Lung (tissue), 12 donors: Measurements from ENCODE around the gene FAM184A. TPM values are rescaled to one million over a fixed set of nuclear protein-coding genes. Genes with fewer than 3 reads are reported as not detected.

Source experiments
- ATAC-seq: fragments of 200-7000 bp; cut with Tn5 transposase; one replicate; pipeline ENCODE4 v1.9.1; 2020; ENCODE audit warnings: moderate number of reproducible peaks; ENCODE audit not compliant: insufficient read depth, low FRiP score
- DNase-seq, 3 donors: peaks; one replicate each; pipeline ENCODE4 v3.0.0-alpha.2; 2013 to 2017
- H3K27ac ChIP-seq, 2 donors: one replicate each; pipeline ENCODE4 v1.5.1; 2013; ENCODE audit warnings: mild to moderate bottlenecking in 2 of 2, moderate library complexity in 2 of 2, control low read depth in 1 of 2, inconsistent platforms in 1 of 2, low read depth in 1 of 2, low read length in 1 of 2
- H3K27me3 ChIP-seq, 3 donors: one replicate each; pipeline ENCODE4 v1.5.1; 2013; ENCODE audit warnings: low read length in 2 of 3; ENCODE audit not compliant: control insufficient read depth in 3 of 3, insufficient read depth in 3 of 3
- H3K36me3 ChIP-seq, 4 donors: one replicate each; pipeline ENCODE4 v1.5.1; 2013; ENCODE audit warnings: low read length in 4 of 4, mild to moderate bottlenecking in 1 of 4, moderate library complexity in 1 of 4; ENCODE audit not compliant: control insufficient read depth in 4 of 4, insufficient read depth in 4 of 4
- H3K4me1 ChIP-seq, 5 donors: one replicate each; pipeline ENCODE4 v1.5.1; 2013; ENCODE audit warnings: low read length in 5 of 5, mild to moderate bottlenecking in 2 of 5, moderate library complexity in 1 of 5; ENCODE audit not compliant: control insufficient read depth in 5 of 5, insufficient read depth in 5 of 5
- H3K4me3 ChIP-seq: one replicate; pipeline ENCODE4 v1.5.1; 2013; ENCODE audit warnings: mild to moderate bottlenecking, control low read depth, moderate library complexity
- H3K9ac ChIP-seq, 2 donors: one replicate each; pipeline ENCODE4 v1.5.1; 2013; ENCODE audit warnings: low read length in 2 of 2, control low read depth in 1 of 2; ENCODE audit not compliant: insufficient read depth in 1 of 2
- H3K9me3 ChIP-seq, 4 donors: one replicate each; pipeline ENCODE4 v1.5.1; 2013; ENCODE audit warnings: low read length in 3 of 4, mild to moderate bottlenecking in 1 of 4, moderate library complexity in 1 of 4; ENCODE audit not compliant: control insufficient read depth in 4 of 4, insufficient read depth in 3 of 4
- CTCF ChIP-seq: IDR thresholded peaks from 2 replicates; pipeline ENCODE4 v1.5.1; 2012; ENCODE audit warnings: mild to moderate bottlenecking; ENCODE audit errors: control extremely low read depth, extremely low read depth
- WGBS, 2 donors: extraction: QIAGEN DNeasy Blood & Tissue Kit; methylation state at CpG; one replicate each; pipeline ENCODE4 v1.1.7; 2013; 5-methylcytosine and 5-hydroxymethylcytosine counted together
- polyA plus RNA-seq, 2 donors: library from polyadenylated mRNA; stranded (reverse); fragments of 200-250 nt; gene quantifications; one replicate each; pipeline ENCODE4 v1.2.1, GENCODE V29; 2013
- total RNA-seq, 2 donors: library from RNA; depleted of rRNA in 1 of 2; stranded (reverse); fragments of >200 nt in 1 of 2; gene quantifications; one replicate each; pipeline ENCODE4 v1.2.1, GENCODE V29; 2014 to 2021
- donor health status: control.
- donor health status: control.
- donor health status: Bipolar disorder and iron deficiency.
- donor health status: healthy.
- donor health status: DM: yes; HTN: yes; CAD: no.

Gene FAM184A
- total and polyA plus RNA-seq, 4 donors, result 4.4 to 63.4 (median 22.7) TPM

- ATAC-seq, result no peak
Observed at GRCh38 chr6:119043265-119043664, 35.2 kb downstream of the FAM184A start.

GRCh38 chr6:119040636-119041035 lies 37.8 kb downstream of the FAM184A start:
- no peak overlapping the region for H3K4me3 ChIP-seq
- DNase-seq (peak; percentile 27 to 81 (median 48)), ATAC-seq (peak; percentile 74)
- no peaks in the 10 kb centered on the region for H3K36me3 ChIP-seq
- peak overlapping the region in 1 of 2 donors; percentile 79 for H3K27ac ChIP-seq
- peak overlapping the region in 1 of 2 donors; percentile 13 for H3K9ac ChIP-seq
- no peaks in the 10 kb centered on the region for H3K9me3 ChIP-seq
- no peak for TF ChIP-seq CTCF
- 59 to 76% methylated on average over 6 of the region's 6 CpGs for WGBS, 2 donors
- no peaks in the 10 kb centered on the region for H3K27me3 ChIP-seq
- peaks cover 0 to 13% (median 4%) of the 10 kb centered on the region in 5 donors for H3K4me1 ChIP-seq

More at GRCh38 chr6:119043265-119043664, 35.2 kb downstream of the FAM184A start:
- Histone ChIP-seq H3K27ac (no peak overlapping the region), H3K9me3 (no peaks in the 10 kb centered on the region), H3K4me3 (no peak overlapping the region), H3K27me3 (no peaks in the 10 kb centered on the region), H3K9ac (no peak overlapping the region), H3K36me3 (no peaks in the 10 kb centered on the region), H3K4me1 (peaks cover 0 to 3% (median 0%) of the 10 kb centered on the region in 5 donors)
- TF ChIP-seq CTCF, result no peak
- no peak for DNase-seq
- 80 to 92% methylated on average over 1 of the region's 1 CpG for WGBS, 2 donors

- Histone ChIP-seq H3K4me3 (no peak overlapping the region), H3K27ac (peak overlapping the region in 1 of 2 donors; percentile 79), H3K9ac (peak overlapping the region in 1 of 2 donors; percentile 13), H3K36me3 (no peaks in the 10 kb centered on the region), H3K4me1 (peaks cover 0 to 17% (median 8%) of the 10 kb centered on the region in 5 donors), H3K9me3 (no peaks in the 10 kb centered on the region), H3K27me3 (no peaks in the 10 kb centered on the region)
- no peak for TF ChIP-seq CTCF
- WGBS, 2 donors, result 68 to 93% methylated on average over 8 of the region's 8 CpGs
- ATAC-seq, result peak; percentile 77
- no peak for DNase-seq
Observed at GRCh38 chr6:119040229-119040628, 38.2 kb downstream of the FAM184A start.
